GM23338 (cell line): Measurements from ENCODE around the gene EVL. TPM values are rescaled to one million over a fixed set of nuclear protein-coding genes. Genes with fewer than 3 reads are reported as not detected.

ENCODE experiments used
- ATAC-seq: fragments of 200-7000 bp; cut with Tn5 transposase; 3 replicates; pipeline ENCODE4 v1.9.1; 2020
- DNase-seq: peaks from one replicate; pipeline ENCODE4 v3.0.0-alpha.2; 2015; ENCODE audit warnings: low spot score
- H2AFZ ChIP-seq: fragments of 200-600 bp; sonication (generic); 2 replicates; pipeline ENCODE4 v1.8.0; 2016; ENCODE audit warnings: antibody characterized with exemption, mild to moderate bottlenecking, moderate library complexity
- H3F3A ChIP-seq: fragments of 200-600 bp; sonication (generic); replicated peaks from 2 replicates; pipeline ENCODE4 v1.8.0; 2017; ENCODE audit warnings: antibody characterized with exemption, mixed run types, low read depth
- H3K27ac ChIP-seq: fragments of 200-600 bp; sonication (generic); 2 replicates; pipeline ENCODE4 v1.6.1; 2016; ENCODE audit warnings: low read depth
- H3K27me3 ChIP-seq: fragments of 200-600 bp; sonication (generic); 2 replicates; pipeline ENCODE4 v1.8.0; 2016; ENCODE audit warnings: mild to moderate bottlenecking, mixed run types, moderate library complexity; ENCODE audit not compliant: insufficient read depth
- H3K36me3 ChIP-seq: fragments of 200-600 bp; sonication (generic); 2 replicates; pipeline ENCODE4 v1.8.0; 2016; ENCODE audit warnings: mild to moderate bottlenecking; ENCODE audit not compliant: insufficient read depth
- H3K4me1 ChIP-seq: fragments of 200-600 bp; sonication (generic); 2 replicates; pipeline ENCODE4 v1.8.0; 2016; ENCODE audit warnings: mild to moderate bottlenecking, moderate library complexity; ENCODE audit not compliant: insufficient read depth
- H3K4me2 ChIP-seq: fragments of 200-600 bp; sonication (generic); 2 replicates; pipeline ENCODE4 v1.7.1; 2017; ENCODE audit warnings: mixed run types
- H3K4me3 ChIP-seq: fragments of 200-600 bp; sonication (generic); 2 replicates; pipeline ENCODE4 v1.6.1; 2016; ENCODE audit warnings: mixed run types
- H3K79me2 ChIP-seq: fragments of 200-600 bp; sonication (generic); replicated peaks from 2 replicates; pipeline ENCODE4 v1.8.0; 2017; ENCODE audit warnings: mild to moderate bottlenecking; ENCODE audit not compliant: insufficient read depth
- H3K9me2 ChIP-seq: fragments of 200-600 bp; sonication (generic); 2 replicates; pipeline ENCODE4 v1.8.0; 2017; ENCODE audit not compliant: insufficient read depth
- H4K20me1 ChIP-seq: fragments of 200-600 bp; sonication (generic); replicated peaks from 2 replicates; pipeline ENCODE4 v1.8.0; 2017; ENCODE audit warnings: mild to moderate bottlenecking; ENCODE audit not compliant: insufficient read depth
- H3K27ac Mint-ChIP-seq: 2 replicates; pipeline ENCODE4 v1.8.0; 2020; ENCODE audit warnings: inconsistent platforms, mild to moderate bottlenecking, moderate library complexity, mixed read lengths
- H3K27me3 Mint-ChIP-seq: 3 replicates; pipeline ENCODE4 v1.8.0; 2022; ENCODE audit warnings: low read depth, mild to moderate bottlenecking, moderate library complexity, mixed read lengths, inconsistent platforms; ENCODE audit not compliant: insufficient read depth, poor library complexity
- H3K36me3 Mint-ChIP-seq: 3 replicates; pipeline ENCODE4 v1.8.0; 2021; ENCODE audit warnings: low read depth, mild to moderate bottlenecking, inconsistent platforms, moderate library complexity, mixed read lengths
- H3K4me1 Mint-ChIP-seq: 3 replicates; pipeline ENCODE4 v1.8.0; 2020; ENCODE audit warnings: mild to moderate bottlenecking, inconsistent platforms, mixed read lengths
- H3K4me3 Mint-ChIP-seq: 3 replicates; pipeline ENCODE4 v1.8.0; 2021; ENCODE audit warnings: moderate library complexity, mild to moderate bottlenecking, inconsistent platforms, mixed read lengths
- H3K9me3 Mint-ChIP-seq: 3 replicates; pipeline ENCODE4 v1.8.0; 2020; ENCODE audit warnings: moderate library complexity, mild to moderate bottlenecking, inconsistent platforms, mixed read lengths
- CREB1 ChIP-seq: fragments of 250-450 bp; sonication (Bioruptor Pico); IDR thresholded peaks from 2 replicates; pipeline ENCODE4 v1.5.0; 2020; ENCODE audit warnings: low read depth, mild to moderate bottlenecking, moderate library complexity
- CTCF ChIP-seq, 2 experiments: fragments of 200-600 bp in 1 of 2; sonication (generic) in 1 of 2; conservative IDR thresholded peaks; 2 replicates each; pipeline versions ENCODE4 v1.5.1 to v1.6.1; 2016 to 2017; ENCODE audit warnings: antibody characterized with exemption in 2 of 2, low read depth in 2 of 2, mild to moderate bottlenecking in 2 of 2, moderate library complexity in 1 of 2
- ETS1 ChIP-seq: IDR thresholded peaks from 2 replicates; pipeline ENCODE4 v1.6.1; 2016; ENCODE audit warnings: antibody characterized with exemption
- EZH2 ChIP-seq: fragments of 200-600 bp; sonication (generic); IDR thresholded peaks from one replicate; pipeline ENCODE4 v1.8.0; 2017; ENCODE audit warnings: antibody characterized with exemption, mild to moderate bottlenecking, low read depth; ENCODE audit not compliant: unreplicated experiment
- EZH2phosphoT487 ChIP-seq: fragments of 200-600 bp; sonication (generic); IDR thresholded peaks from one replicate; pipeline ENCODE4 v1.8.1; 2018; ENCODE audit warnings: antibody characterized with exemption; ENCODE audit not compliant: unreplicated experiment
- JUNB ChIP-seq: IDR thresholded peaks from one replicate; pipeline ENCODE4 v1.6.1; 2016; ENCODE audit warnings: antibody characterized with exemption; ENCODE audit not compliant: unreplicated experiment
- NANOG ChIP-seq: IDR thresholded peaks from 2 replicates; pipeline ENCODE4 v1.6.1; 2016; ENCODE audit warnings: antibody characterized with exemption, borderline replicate concordance
- POLR2AphosphoS5 ChIP-seq: IDR thresholded peaks from 2 replicates; pipeline ENCODE4 v1.6.1; 2016; ENCODE audit warnings: antibody characterized with exemption, low read depth
- REST ChIP-seq: IDR thresholded peaks from one replicate; pipeline ENCODE4 v1.6.1; 2018; ENCODE audit warnings: antibody characterized with exemption; ENCODE audit not compliant: unreplicated experiment
- STAT1 ChIP-seq: IDR thresholded peaks from one replicate; pipeline ENCODE4 v1.6.1; 2016; ENCODE audit warnings: antibody characterized with exemption; ENCODE audit not compliant: unreplicated experiment
- ZNF114 ChIP-seq: fragments of 250-450 bp; sonication (Bioruptor Pico); IDR thresholded peaks from 2 replicates; pipeline ENCODE4 v1.5.0; 2020; ENCODE audit warnings: mild to moderate bottlenecking, moderate library complexity
- ZNF462 ChIP-seq: fragments of 250-450 bp; sonication (Bioruptor Pico); IDR thresholded peaks from 2 replicates; pipeline ENCODE4 v1.5.0; 2020; ENCODE audit warnings: mild to moderate bottlenecking, moderate library complexity
- polyA plus RNA-seq: library from polyadenylated mRNA; unstranded; fragments of >200 nt; fragmentation: Nextera tagmentation; extraction: Ambion mirVana; gene quantifications from 2 replicates; pipeline ENCODE4 v1.2.1, GENCODE V29; 2016
- total RNA-seq: library from RNA; depleted of rRNA; stranded (reverse); fragments of >200 nt; shearing (Covaris generic); gene quantifications from 2 replicates; pipeline ENCODE4 v1.2.3, GENCODE V29; 2014

Gene EVL
- total and polyA plus RNA-seq, 2 experiments from 2014 or later, result 28.2 to 50.5 TPM

GRCh38 chr14:100114109-100114765 is 49.0 kb downstream of the EVL start (continued):
- TF ChIP-seq JUNB (no peak), CTCF (conservative IDR thresholded peaks at IDR 0.05; ENCODE audit: low read depth in 2 of 2) (no peak; a peak in 1 of 4 replicates)

GRCh38 chr14:100115236-100115635 is 50.0 kb downstream of the EVL start:
- Histone ChIP-seq H3K9me2 (no peaks in the 10 kb centered on the region), H4K20me1 (no peaks in the 10 kb centered on the region), H2AFZ (no peak overlapping the region), H3K27me3 (no peaks in the 10 kb centered on the region), H3K79me2 (no peaks in the 10 kb centered on the region), H3K4me1 (no peaks in the 10 kb centered on the region), H3F3A (no peaks in the 10 kb centered on the region), H3K36me3 (no peaks in the 10 kb centered on the region), H3K4me3 (no peak overlapping the region), H3K27ac (no peak overlapping the region), H3K4me2 (no peak overlapping the region)
- no peak for ATAC-seq
- DNase-seq, result no peak
- H3K9me3 Mint-ChIP-seq, result no peaks in the 10 kb centered on the region
- H3K27ac Mint-ChIP-seq, result no peak overlapping the region
- no peak overlapping the region for H3K4me3 Mint-ChIP-seq
- no peaks in the 10 kb centered on the region; the same call in 2 of the 3 replicates for H3K4me1 Mint-ChIP-seq
- no peaks in the 10 kb centered on the region; the same call in 2 of the 3 replicates for H3K36me3 Mint-ChIP-seq
- peaks cover 5% of the 10 kb centered on the region for H3K27me3 Mint-ChIP-seq
- TF ChIP-seq ETS1 (no peak), JUNB (no peak), ZNF114 (CRISPR knock-in tag) (no peak), EZH2 (no peak), REST (no peak), POLR2AphosphoS5 (no peak), EZH2phosphoT487 (no peak), ZNF462 (CRISPR knock-in tag) (no peak), STAT1 (no peak), CREB1 (no peak), NANOG (no peak)
